ENCODE data around the gene IKBIP. TPM values are rescaled to one million over a fixed set of nuclear protein-coding genes. Genes with fewer than 3 reads are reported as not detected.

IKBIP gene
- total and polyA plus RNA-seq, 9 of the 15 experiments (the other 6 are each of a cell fraction or from before 2014, with no cell fraction given) = 3.3 to 19.5 (median 14.9) TPM

DNA sequence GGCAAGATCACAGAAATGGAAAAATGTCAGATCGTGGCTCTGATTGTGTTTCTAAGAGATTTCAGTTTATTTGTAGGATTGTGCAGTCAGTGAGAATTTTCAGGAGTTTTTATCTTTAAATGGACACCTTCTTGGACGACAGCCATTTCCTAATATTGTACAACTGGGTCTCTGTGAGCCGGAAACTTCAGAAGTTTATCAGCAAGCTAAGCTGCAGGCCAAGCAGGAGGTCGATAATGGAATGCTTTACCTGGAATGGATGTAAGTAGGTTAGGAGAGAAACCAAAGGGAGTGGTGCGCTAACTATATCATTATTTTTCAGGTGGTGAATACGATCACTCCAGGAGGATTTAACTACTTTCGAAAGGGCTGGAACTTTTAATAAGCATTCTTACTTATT, 26.9 kb upstream of the IKBIP start (continued):
- TF ChIP-seq, protein P1, sequence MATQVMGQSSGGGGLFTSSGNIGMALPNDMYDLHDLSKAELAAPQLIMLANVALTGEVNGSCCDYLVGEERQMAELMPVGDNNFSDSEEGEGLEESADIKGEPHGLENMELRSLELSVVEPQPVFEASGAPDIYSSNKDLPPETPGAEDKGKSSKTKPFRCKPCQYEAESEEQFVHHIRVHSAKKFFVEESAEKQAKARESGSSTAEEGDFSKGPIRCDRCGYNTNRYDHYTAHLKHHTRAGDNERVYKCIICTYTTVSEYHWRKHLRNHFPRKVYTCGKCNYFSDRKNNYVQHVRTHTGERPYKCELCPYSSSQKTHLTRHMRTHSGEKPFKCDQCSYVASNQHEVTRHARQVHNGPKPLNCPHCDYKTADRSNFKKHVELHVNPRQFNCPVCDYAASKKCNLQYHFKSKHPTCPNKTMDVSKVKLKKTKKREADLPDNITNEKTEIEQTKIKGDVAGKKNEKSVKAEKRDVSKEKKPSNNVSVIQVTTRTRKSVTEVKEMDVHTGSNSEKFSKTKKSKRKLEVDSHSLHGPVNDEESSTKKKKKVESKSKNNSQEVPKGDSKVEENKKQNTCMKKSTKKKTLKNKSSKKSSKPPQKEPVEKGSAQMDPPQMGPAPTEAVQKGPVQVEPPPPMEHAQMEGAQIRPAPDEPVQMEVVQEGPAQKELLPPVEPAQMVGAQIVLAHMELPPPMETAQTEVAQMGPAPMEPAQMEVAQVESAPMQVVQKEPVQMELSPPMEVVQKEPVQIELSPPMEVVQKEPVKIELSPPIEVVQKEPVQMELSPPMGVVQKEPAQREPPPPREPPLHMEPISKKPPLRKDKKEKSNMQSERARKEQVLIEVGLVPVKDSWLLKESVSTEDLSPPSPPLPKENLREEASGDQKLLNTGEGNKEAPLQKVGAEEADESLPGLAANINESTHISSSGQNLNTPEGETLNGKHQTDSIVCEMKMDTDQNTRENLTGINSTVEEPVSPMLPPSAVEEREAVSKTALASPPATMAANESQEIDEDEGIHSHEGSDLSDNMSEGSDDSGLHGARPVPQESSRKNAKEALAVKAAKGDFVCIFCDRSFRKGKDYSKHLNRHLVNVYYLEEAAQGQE (IDR thresholded peaks at IDR 0.05; ENCODE audit: borderline replicate concordance) = no peak
- TF ChIP-seq, protein P1 (CRISPR knock-in tag; IDR thresholded peaks at IDR 0.05; ENCODE audit: low read depth) = no peak
- TF ChIP-seq, protein P2, sequence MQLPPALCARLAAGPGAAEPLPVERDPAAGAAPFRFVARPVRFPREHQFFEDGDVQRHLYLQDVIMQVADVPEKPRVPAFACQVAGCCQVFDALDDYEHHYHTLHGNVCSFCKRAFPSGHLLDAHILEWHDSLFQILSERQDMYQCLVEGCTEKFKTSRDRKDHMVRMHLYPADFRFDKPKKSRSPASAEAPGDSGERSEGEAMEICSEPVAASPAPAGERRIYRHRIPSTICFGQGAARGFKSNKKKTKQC (CRISPR knock-in tag; IDR thresholded peaks at IDR 0.05) = no peak
- peak in 1 of 2 experiments; percentile 86; a peak in 2 of 4 replicates for TF ChIP-seq ETV6 (IDR thresholded peaks at IDR 0.05; ENCODE audit: borderline replicate concordance in 1 of 2, low read depth in 2 of 2, low read length in 1 of 2)
- TF ChIP-seq ETV6 (CRISPR knock-in tag; IDR thresholded peaks at IDR 0.05; ENCODE audit: borderline replicate concordance) = no peak
- TF ChIP-seq TBP (optimal IDR thresholded peaks at IDR 0.05; ENCODE audit: low read depth, low read length) = no peak
- peak; percentile 39; the same call in 1 of the 2 replicates for TF ChIP-seq SOX6 (IDR thresholded peaks at IDR 0.05)
- TF ChIP-seq XRCC5 (IDR thresholded peaks at IDR 0.05; ENCODE audit: low read depth, low read length) = no peak
- TF ChIP-seq FIP1L1 (IDR thresholded peaks at IDR 0.05; ENCODE audit: low read depth, low read length, poor library complexity, severe bottlenecking) = no peak
- TF ChIP-seq FOXJ2 (tag; IDR thresholded peaks at IDR 0.05) = no peak
- TF ChIP-seq KDM1A (IDR thresholded peaks at IDR 0.05) = peak; percentile 47 to 62; a peak in 3 of 4 replicates
- TF ChIP-seq NCOA4 (IDR thresholded peaks at IDR 0.05; ENCODE audit: partially characterized antibody) = no peak
- TF ChIP-seq CXXC5 (CRISPR knock-in tag; IDR thresholded peaks at IDR 0.05) = no peak
- TF ChIP-seq ZEB2 (IDR thresholded peaks at IDR 0.05) = peak; percentile 78; the same call in 1 of the 2 replicates
- peak; percentile 87 for TF ChIP-seq CBFA2T3 (IDR thresholded peaks at IDR 0.05)
- no peak for TF ChIP-seq ARHGAP35 (IDR thresholded peaks at IDR 0.05; ENCODE audit: partially characterized antibody)

All from K562 (cell line).